Pancreas (tissue), 10 donors: Measurements from ENCODE around the gene CILP2. TPM values are rescaled to one million over a fixed set of nuclear protein-coding genes. Genes with fewer than 3 reads are reported as not detected.

Source experiments
- ATAC-seq, 4 donors: fragments of 200-7000 bp; cut with Tn5 transposase; one replicate each; pipeline versions ENCODE4 v1.8.0 to v1.9.1; 2020; ENCODE audit warnings: mild to moderate bottlenecking in 4 of 4, moderate library complexity in 4 of 4
- DNase-seq, 6 donors: peaks; one replicate each; pipeline ENCODE4 v3.0.0-alpha.2; 2020
- FAIRE-seq: peaks from 2 replicates; lab custom pipeline; 2012; peaks lifted over from hg19 to GRCh38; lab: Jason Lieb, UNC
- H3K27ac ChIP-seq, 4 donors: fragments of 200-600 bp; sonication (generic); 1 replicate in 3 of 4; 2 replicates in 1 of 4; pipeline versions ENCODE4 v1.5.0 to v1.8.0; 2020
- H3K27me3 ChIP-seq, 4 donors: fragments of 200-600 bp; one replicate each; pipeline ENCODE4 v1.8.0; 2021
- H3K36me3 ChIP-seq, 3 donors: fragments of 200-600 bp; sonication (generic) in 1 of 3; one replicate each; pipeline versions ENCODE4 v1.5.0 to v1.8.0; 2020 to 2021
- H3K4me1 ChIP-seq, 3 donors: fragments of 200-600 bp; one replicate each; pipeline ENCODE4 v1.8.0; 2021
- H3K4me3 ChIP-seq, 4 donors: fragments of 200-600 bp; sonication (generic) in 2 of 4; one replicate each; pipeline versions ENCODE4 v1.5.0 to v1.8.0; 2020 to 2021
- H3K9me3 ChIP-seq, 4 donors: fragments of 200-600 bp; one replicate each; pipeline ENCODE4 v1.8.0; 2021
- CTCF ChIP-seq, 4 donors: fragments of 200-600 bp; sonication (generic) in 3 of 4; IDR thresholded peaks; one replicate each; pipeline versions ENCODE4 v1.5.0 to v1.8.0; 2021; ENCODE audit warnings: antibody characterized with exemption in 4 of 4
- WGBS, 2 donors: extraction: QIAGEN DNeasy Blood & Tissue Kit; methylation state at CpG; one replicate each; pipeline ENCODE4 v1.1.7; 2013; 5-methylcytosine and 5-hydroxymethylcytosine counted together
- intact Hi-C, 3 donors: fragments of 100-400 bp; cut with DNase I; formaldehyde crosslinking; loops; one replicate each; pipeline versions ENCODE4 v1.11.1 to v1.14.2; 2022
- polyA plus RNA-seq, 2 donors: library from polyadenylated mRNA; stranded (reverse); fragments of 200-250 nt; gene quantifications; one replicate each; pipeline ENCODE4 v1.2.3, GENCODE V29; 2013
- total RNA-seq, 6 donors: library from RNA; stranded (reverse); fragmentation: NEBNext Ultra II Directional in 4 of 6; extraction: Animal tissue kit (Norgen Biotek cat#: 25700) in 4 of 6; gene quantifications; one replicate each; pipeline versions ENCODE4 v1.2.1 to v1.2.4, GENCODE V29; 2021 to 2023
- donor health status: healthy with polysubstance abuse.
- donor health status: DM: no; HTN: no; CAD: no; lungs with moderate emphysema.
- donor health status: DM: no; HTN: no; CAD: no.
- donor health status: control.
- donor health status: control.
- donor health status: Bipolar disorder and iron deficiency.
- donor health status: DM: yes; HTN: yes; CAD: no.
- donor health status: DM: no; HTN: no; CAD: no.
- donor health status: DM: no; HTN: no; CAD: no.
- donor health status: DM: yes; HTN: yes; CAD: no.

Gene CILP2
- total and polyA plus RNA-seq, 8 donors = 0.12 to 1.4 TPM; not detected in 6

GRCh38 chr19:19594381-19594780 is 56.3 kb downstream of the CILP2 start:
- no peak for ATAC-seq
- intact Hi-C loops = no loop called here
- DNase-seq = no peak
- FAIRE-seq = no peak
- Histone ChIP-seq H3K4me3 (no peak overlapping the region), H3K27ac (no peak overlapping the region), H3K9me3 (no peaks in the 10 kb centered on the region), H3K27me3 (no peaks in the 10 kb centered on the region), H3K36me3 (no peaks in the 10 kb centered on the region), H3K4me1 (no peaks in the 10 kb centered on the region)
- TF ChIP-seq CTCF (IDR thresholded peaks at IDR 0.05) = no peak
- WGBS, 2 donors = 97 to 100% methylated on average over 4 of the region's 4 CpGs

DNA sequence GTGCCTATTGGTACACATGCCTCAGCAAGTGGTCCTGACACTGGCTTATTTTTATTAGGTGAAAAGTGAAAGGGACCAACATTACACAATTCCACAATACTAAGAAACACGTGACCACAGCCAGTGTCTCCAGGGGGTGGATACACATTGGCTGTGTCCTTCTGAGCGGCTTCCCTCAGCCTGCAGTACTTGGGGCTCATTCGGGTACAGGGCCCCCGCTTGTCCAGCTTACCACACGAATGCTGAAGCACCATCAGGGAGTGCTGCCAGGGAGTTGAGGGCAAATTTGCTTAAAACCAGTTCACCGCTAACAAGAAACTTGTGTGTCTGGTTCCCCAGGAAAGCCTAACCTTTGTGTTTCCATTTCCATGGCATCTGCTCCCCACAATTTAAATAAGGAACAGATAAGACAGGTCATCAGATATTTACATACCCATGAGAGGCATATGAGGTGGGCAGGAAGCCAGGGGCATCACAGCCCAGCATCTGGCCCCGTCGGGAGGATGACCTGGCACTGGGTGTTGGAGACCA is 57.2 kb downstream of the CILP2 start:
- 30% methylated on average over 8 of the region's 8 CpGs for WGBS, 2 donors
- Histone ChIP-seq H3K9me3 (no peaks in the 10 kb centered on the region), H3K36me3 (no peaks in the 10 kb centered on the region), H3K4me3 (no peak overlapping the region), H3K27me3 (no peaks in the 10 kb centered on the region), H3K27ac (peak overlapping the region in 1 of 4 donors; percentile 12), H3K4me1 (no peaks in the 10 kb centered on the region)
- no peak for DNase-seq
- no peak for FAIRE-seq
- TF ChIP-seq CTCF (IDR thresholded peaks at IDR 0.05) = no peak
- intact Hi-C loops = no loop called here
- peak in 3 of 4 donors; percentile 34 to 50 (median 39) for ATAC-seq

Other genes starting within 250 kb of the CILP2 start
- 10 to 100 TPM; 14.6 to 24.6 (median 18.2) TPM for gene SUGP1, start 217.8 kb upstream of the CILP2 start, total RNA-seq
- 10 to 100 TPM; 42.8 to 50.3 TPM for gene SUGP1, start 217.8 kb upstream of the CILP2 start, polyA plus RNA-seq
- gene MAU2, start 217.4 kb upstream of the CILP2 start, total RNA-seq = 10 to 100 TPM; 22.6 to 38.8 (median 26.7) TPM
- gene MAU2, start 217.4 kb upstream of the CILP2 start, polyA plus RNA-seq = 10 to 100 TPM; 32.3 to 36.2 TPM
- 10 to 100 TPM; 31.4 to 51.8 (median 41.8) TPM for gene GATAD2A, start 132.6 kb upstream of the CILP2 start, total RNA-seq
- 10 to 100 TPM; 11.9 to 13.1 TPM for gene GATAD2A, start 132.6 kb upstream of the CILP2 start, polyA plus RNA-seq
- gene TSSK6, start 22.7 kb upstream of the CILP2 start, total RNA-seq = 1 to 10 TPM in 4 of 6 donors, under 1 TPM in 2; 0.69 to 2.3 (median 1.3) TPM
- gene TSSK6, start 22.7 kb upstream of the CILP2 start, polyA plus RNA-seq = 1 to 10 TPM; 1.5 to 2.5 TPM
- 100 to 1,000 TPM in 4 of 6 donors, 10 to 100 TPM in 2; 87.9 to 154 (median 127) TPM for gene NDUFA13, start 22.0 kb upstream of the CILP2 start, total RNA-seq
- gene NDUFA13, start 22.0 kb upstream of the CILP2 start, polyA plus RNA-seq = 100 to 1,000 TPM; 147 to 178 TPM
- gene YJEFN3, start 9.4 kb upstream of the CILP2 start, total RNA-seq = 1 to 10 TPM in 5 of 6 donors, under 1 TPM in 1; 0.76 to 3.7 (median 1.9) TPM
- gene YJEFN3, start 9.4 kb upstream of the CILP2 start, polyA plus RNA-seq = 10 to 100 TPM; 28.4 to 38.8 TPM
- gene PBX4, start 80.4 kb downstream of the CILP2 start, total RNA-seq = under 1 TPM; 0.18 to 0.53 (median 0.43) TPM
- 1 to 10 TPM; 3.9 to 4.0 TPM for gene PBX4, start 80.4 kb downstream of the CILP2 start, polyA plus RNA-seq
- 10 to 100 TPM in 4 of 6 donors, 1 to 10 TPM in 2; 9.6 to 16.1 (median 10.7) TPM for gene LPAR2, start 90.0 kb downstream of the CILP2 start, total RNA-seq
- gene LPAR2, start 90.0 kb downstream of the CILP2 start, polyA plus RNA-seq = 10 to 100 TPM; 24.2 to 28.6 TPM
- 10 to 100 TPM in 1 of 6 donors, 1 to 10 TPM in 5; 5.4 to 16.4 (median 6.6) TPM for gene GMIP, start 105.4 kb downstream of the CILP2 start, total RNA-seq
- 10 to 100 TPM in 1 of 2 donors, 1 to 10 TPM in 1; 3.5 to 10.5 TPM for gene GMIP, start 105.4 kb downstream of the CILP2 start, polyA plus RNA-seq
- gene ATP13A1, start 125.4 kb downstream of the CILP2 start, total RNA-seq = 10 to 100 TPM; 24.9 to 46.2 (median 33.6) TPM
- gene ATP13A1, start 125.4 kb downstream of the CILP2 start, polyA plus RNA-seq = 10 to 100 TPM; 63.8 to 77.3 TPM
- gene ZNF101, start 130.6 kb downstream of the CILP2 start, total RNA-seq = 1 to 10 TPM; 3.3 to 7.1 (median 4.3) TPM
- gene ZNF101, start 130.6 kb downstream of the CILP2 start, polyA plus RNA-seq = 1 to 10 TPM; 5.2 to 5.4 TPM
- gene ZNF14, start 194.8 kb downstream of the CILP2 start, total RNA-seq = 1 to 10 TPM; 2.1 to 4.5 (median 3.1) TPM
- 1 to 10 TPM; 2.0 to 3.2 TPM for gene ZNF14, start 194.8 kb downstream of the CILP2 start, polyA plus RNA-seq